Panc1 (cell line): ENCODE measurements around the gene GAMT. TPM values are rescaled to one million over a fixed set of nuclear protein-coding genes. Genes with fewer than 3 reads are reported as not detected.

Experiments used
- ATAC-seq: fragments of 200-7000 bp; cut with Tn5 transposase; 2 replicates; pipeline ENCODE4 v1.9.1; 2020; ENCODE audit warnings: mild to moderate bottlenecking, moderate library complexity
- BruUV-seq: library from RNA; stranded (reverse); fragments of 400-500 nt; replicated peaks from 2 replicates; lab custom pipeline; 2021; lab: Mats Ljungman, UMichigan
- CTCF ChIA-PET: fragments of 300-600 bp; sonication (Branson Sonifier 250); formaldehyde crosslinking; loops from one replicate; lab custom pipeline; 2022; ENCODE audit warnings: antibody characterized with exemption; lab: Charles Lee
- POLR2A ChIA-PET: fragments of 300-600 bp; sonication (Branson Sonifier 250); formaldehyde crosslinking; loops from one replicate; lab custom pipeline; 2022; ENCODE audit warnings: antibody characterized with exemption; lab: Charles Lee
- DNase-seq: peaks from one replicate; pipeline ENCODE4 v3.0.0-alpha.2; 2010; ENCODE audit warnings: low read depth, low spot score
- H3K27ac ChIP-seq: 2 replicates; pipeline ENCODE4 v1.5.1; 2011; ENCODE audit warnings: mild to moderate bottlenecking, low read length, inconsistent platforms
- H3K27me3 ChIP-seq: fragments of 200-500 bp; sonication (Bioruptor generic); 2 replicates; pipeline ENCODE4 v1.6.0; 2014; ENCODE audit warnings: low read length, inconsistent platforms; ENCODE audit not compliant: control insufficient read depth, insufficient read depth
- H3K36me3 ChIP-seq: fragments of 200-500 bp; sonication (Bioruptor generic); 2 replicates; pipeline ENCODE4 v1.5.1; 2014; ENCODE audit warnings: inconsistent platforms, mild to moderate bottlenecking, low read length, moderate library complexity; ENCODE audit not compliant: control insufficient read depth, insufficient read depth
- H3K4me1 ChIP-seq: 2 replicates; pipeline ENCODE4 v1.5.1; 2011; ENCODE audit warnings: inconsistent platforms, mild to moderate bottlenecking, low read length, moderate library complexity; ENCODE audit not compliant: control insufficient read depth, insufficient read depth
- H3K4me3 ChIP-seq, 2 experiments: 2 replicates each; pipeline ENCODE4 v1.5.1; 2011 to 2012; ENCODE audit warnings: low read depth in 2 of 2, low read length in 2 of 2, mild to moderate bottlenecking in 2 of 2, inconsistent platforms in 1 of 2, moderate library complexity in 1 of 2
- H3K9me3 ChIP-seq: fragments of 200-500 bp; sonication (Bioruptor generic); 2 replicates; pipeline ENCODE4 v1.5.1; 2014; ENCODE audit warnings: low read depth, mild to moderate bottlenecking, inconsistent platforms, low read length, moderate library complexity; ENCODE audit not compliant: control insufficient read depth, insufficient read depth
- CTCF ChIP-seq: fragments of 450-650 bp; IDR thresholded peaks from 2 replicates; pipeline ENCODE4 v1.5.1; 2017; ENCODE audit warnings: mild to moderate bottlenecking
- POLR2AphosphoS5 ChIP-seq: IDR thresholded peaks from 2 replicates; pipeline ENCODE4 v1.6.1; 2012; ENCODE audit warnings: mild to moderate bottlenecking, low read depth, low read length, moderate library complexity
- REST ChIP-seq, 2 experiments: IDR thresholded peaks; 2 replicates each; pipeline ENCODE4 v1.6.1; 2011 to 2012; ENCODE audit warnings: low read depth in 2 of 2, control low read depth in 1 of 2, low read length in 1 of 2, mild to moderate bottlenecking in 1 of 2, moderate library complexity in 1 of 2; ENCODE audit not compliant: insufficient read depth in 1 of 2
- SIN3A ChIP-seq: IDR thresholded peaks from 2 replicates; pipeline ENCODE4 v1.6.1; 2012; ENCODE audit warnings: low read depth, mild to moderate bottlenecking, low read length, moderate library complexity, borderline replicate concordance; ENCODE audit not compliant: insufficient read depth
- TCF7L2 ChIP-seq: IDR thresholded peaks from 2 replicates; pipeline ENCODE4 v1.6.1; 2011; ENCODE audit warnings: mild to moderate bottlenecking, low read depth, low read length, inconsistent platforms
- in situ Hi-C: cut with HindIII; loops from 2 replicates; pipeline ENCODE4 v1.10.0; 2016; ENCODE audit warnings: low sequenced_read_pairs, low pct_unique_long_range_greater_than_20kb
- intact Hi-C: fragments of 100-400 bp; cut with micrococcal nuclease; formaldehyde crosslinking; loops from one replicate; pipeline ENCODE4 v1.10.0; 2022; ENCODE audit not compliant: unreplicated experiment
- total RNA-seq: library from RNA; stranded (reverse); gene quantifications from one replicate; pipeline ENCODE4 v1.2.1, GENCODE V29; 2021; ENCODE audit not compliant: unreplicated experiment

GAMT gene
- total RNA-seq, 1 experiment from 2014 or later, result 21.2 TPM

- H3K27ac ChIP-seq, result no peak overlapping the region
- ATAC-seq (peak; percentile 35), DNase-seq (no peak)
- no peak overlapping the region for H3K4me3 ChIP-seq
- peaks cover 6% of the 10 kb centered on the region; the same call in 1 of the 2 replicates for H3K36me3 ChIP-seq
- in situ Hi-C loops, result no loop called here
- no peaks in the 10 kb centered on the region for H3K9me3 ChIP-seq
- H3K4me1 ChIP-seq, result peaks cover 18% of the 10 kb centered on the region
- no peaks in the 10 kb centered on the region for H3K27me3 ChIP-seq
- ChIA-PET POLR2A (no interaction called here), CTCF (no interaction called here)
- TF ChIP-seq REST (IDR thresholded peaks at IDR 0.05; ENCODE audit: insufficient read depth in 1 of 2, low read depth in 2 of 2, low read length in 1 of 2), result no peak
- no peak for TF ChIP-seq CTCF
- TF ChIP-seq SIN3A, result no peak
- TF ChIP-seq TCF7L2, result no peak
- TF ChIP-seq POLR2AphosphoS5, result no peak
- intact Hi-C loops, result no loop called here
- BruUV-seq, result no TSS peak
Observed at GRCh38 chr19:1396019-1396767, 5.1 kb downstream of the GAMT start.

GRCh38 chr19:1395194-1396018 lies 5.9 kb downstream of the GAMT start:
- Histone ChIP-seq H3K27me3 (no peaks in the 10 kb centered on the region), H3K4me1 (peaks cover 16% of the 10 kb centered on the region), H3K9me3 (no peaks in the 10 kb centered on the region), H3K27ac (no peak overlapping the region), H3K36me3 (0 out of 2 replicates have a peak, but pooled peaks cover under 1% of the 10 kb centered on the region), H3K4me3 (no peak overlapping the region)
- no TSS peak for BruUV-seq
- in situ Hi-C loops (no loop called here), intact Hi-C loops (no loop called here)
- ATAC-seq, result no peak
- POLR2A ChIA-PET, result no interaction called here
- TF ChIP-seq TCF7L2, result no peak
- no peak for TF ChIP-seq REST (IDR thresholded peaks at IDR 0.05; ENCODE audit: insufficient read depth in 1 of 2, low read depth in 2 of 2, low read length in 1 of 2)
- no peak for TF ChIP-seq POLR2AphosphoS5
- TF ChIP-seq CTCF, result no peak
- no peak for TF ChIP-seq SIN3A
- CTCF ChIA-PET, result no interaction called here
- DNase-seq, result no peak
